Fibroblast of upper back skin (primary cell): ENCODE measurements around the gene ZACN.
A peak's percentile ranks its signal among the peaks of the same experiment; 100 is the strongest.
"Not testable (repeated sequence)": the region's sequence is repeated elsewhere in the genome, so short reads cannot be mapped to it uniquely, and the experiment has no call there.

Source experiments
- DNase-seq: peaks from one replicate; pipeline ENCODE4 v3.0.0-alpha.2; 2013

The ZACN gene

DNA sequence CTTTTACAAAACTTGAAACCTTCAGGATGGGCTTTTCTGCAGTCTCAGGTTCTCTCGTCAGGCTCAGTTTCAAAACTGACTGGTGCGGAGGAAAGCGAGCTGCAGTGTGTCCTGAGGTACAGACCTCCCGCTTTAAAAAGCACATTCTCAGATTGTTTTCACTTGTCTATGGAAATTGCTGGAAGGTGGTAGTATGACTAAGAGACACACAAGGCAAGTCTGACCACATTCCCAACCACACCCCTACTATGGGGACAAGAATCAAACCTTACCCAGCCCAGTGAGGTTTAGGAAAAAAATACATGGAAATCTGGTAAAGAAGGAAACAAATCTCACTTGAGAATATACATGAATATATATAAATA, 24.9 kb upstream of the ZACN start:
- no peak for DNase-seq

DNA sequence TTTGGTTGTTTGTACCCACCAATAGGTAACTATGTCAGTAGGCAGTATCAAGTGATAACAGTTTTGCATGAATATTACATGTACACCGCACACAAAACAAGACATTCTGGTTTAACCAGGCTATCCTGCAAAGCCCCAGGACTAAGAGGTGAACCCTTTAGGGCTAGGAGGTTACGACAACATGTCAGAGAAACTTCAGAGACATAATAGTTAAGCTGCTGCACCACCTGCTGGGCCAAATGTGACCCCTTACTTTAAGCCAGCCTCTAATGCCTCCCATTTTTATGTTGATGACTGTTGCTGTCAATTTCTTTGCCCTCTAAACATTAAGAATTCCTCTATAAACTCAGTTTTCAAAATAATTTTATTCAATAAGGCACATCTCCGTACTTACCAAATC, 22.1 kb upstream of the ZACN start:
- no peak for DNase-seq

DNA sequence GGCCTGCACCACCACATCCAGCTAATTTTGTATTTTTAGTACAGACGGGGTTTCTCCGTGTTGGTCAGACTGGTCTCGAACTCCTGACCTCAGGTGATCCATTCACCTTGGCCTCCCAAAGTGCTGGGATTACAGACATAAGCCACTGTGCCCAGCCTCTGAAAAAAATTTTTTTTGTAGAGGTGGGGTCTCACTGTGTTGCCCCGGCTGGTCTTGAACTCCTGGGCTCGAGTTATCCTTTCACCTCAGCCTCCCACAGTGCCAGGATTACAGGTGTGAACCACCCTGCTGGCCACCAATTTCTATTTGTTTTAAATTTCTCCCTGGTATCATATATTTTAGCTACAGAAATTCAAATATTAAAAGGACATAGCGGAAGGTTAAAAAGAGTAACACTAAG, 20.7 kb upstream of the ZACN start:
- not testable (repeated sequence) for DNase-seq

DNA sequence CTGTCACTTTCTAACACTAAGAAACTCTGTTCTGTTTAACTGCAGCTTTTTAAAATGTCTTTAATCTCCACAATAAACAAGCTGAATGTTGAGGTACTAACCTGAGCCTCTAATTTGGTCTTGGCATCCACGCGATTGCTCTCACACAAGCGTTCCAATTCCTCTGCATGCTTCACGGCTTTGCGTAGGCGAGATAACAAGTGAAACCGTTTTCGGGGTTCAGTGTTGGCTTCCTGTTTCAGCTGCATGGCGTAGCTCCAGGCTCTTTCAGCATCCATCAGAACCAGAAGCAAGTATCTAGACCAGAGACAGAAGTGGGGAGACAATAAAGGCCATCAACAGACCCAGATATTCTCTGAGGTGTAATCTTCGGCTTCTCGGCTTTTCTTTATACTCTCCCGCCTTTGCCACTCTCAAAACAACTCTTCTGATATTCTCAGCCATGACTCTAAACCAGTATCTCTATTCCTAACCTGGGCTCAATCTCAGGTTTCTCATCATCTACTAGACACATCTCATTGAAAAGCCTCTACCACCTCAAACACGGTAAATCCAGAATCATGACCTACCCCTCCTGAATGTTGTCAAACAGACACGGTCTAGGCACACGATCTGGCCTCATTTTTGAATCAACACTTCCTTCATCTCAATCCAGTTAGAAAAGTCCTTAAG, 15.0 kb upstream of the ZACN start:
- DNase-seq: no peak

DNA sequence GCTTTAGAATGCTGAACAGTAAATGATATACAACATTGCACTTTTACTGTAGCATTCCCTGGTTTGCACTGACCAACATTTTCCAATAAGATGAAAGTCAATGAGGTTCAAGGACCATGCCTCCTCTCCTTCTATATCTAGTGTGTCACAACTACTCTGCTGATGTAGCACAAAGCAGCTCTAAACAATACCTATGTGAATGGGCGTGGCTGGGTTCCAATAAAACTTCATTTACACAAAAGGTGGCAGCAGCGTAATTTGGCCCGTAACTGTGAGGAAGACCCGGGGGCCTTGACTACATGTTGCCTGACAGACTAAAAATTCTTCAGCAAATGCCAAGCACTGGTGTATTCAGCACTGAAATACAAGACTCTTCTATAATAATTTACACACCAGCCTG, 13.2 kb upstream of the ZACN start:
- DNase-seq: no peak

DNA sequence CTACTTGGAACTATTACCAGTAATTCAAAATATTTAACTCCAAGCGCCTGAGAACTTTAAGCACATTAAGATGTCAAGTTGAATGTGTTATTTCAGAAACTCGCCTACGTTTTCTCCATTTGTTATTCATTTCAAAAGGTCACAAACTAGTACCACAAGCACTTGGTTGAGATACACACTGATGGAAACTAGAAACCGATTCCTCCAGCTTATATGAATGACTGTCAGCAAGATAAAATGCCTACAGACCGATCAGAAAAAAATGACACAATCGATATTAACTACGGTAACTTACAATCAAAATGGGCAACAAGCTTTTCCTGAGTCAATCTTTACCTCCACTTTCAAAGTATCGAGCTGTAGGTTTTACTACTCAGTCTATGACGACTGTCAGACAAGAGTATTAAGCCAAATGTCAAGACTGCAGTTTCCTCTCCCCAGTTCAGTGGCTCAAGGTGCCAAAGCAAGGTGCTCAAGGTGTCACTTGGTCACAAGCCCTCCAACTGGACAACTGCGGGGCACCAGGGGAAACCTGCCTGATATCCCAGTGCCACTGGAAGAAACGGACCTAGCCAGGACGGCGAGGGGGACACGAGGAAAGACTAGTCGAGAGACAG, 7.3 kb upstream of the ZACN start:
- no peak for DNase-seq

DNA sequence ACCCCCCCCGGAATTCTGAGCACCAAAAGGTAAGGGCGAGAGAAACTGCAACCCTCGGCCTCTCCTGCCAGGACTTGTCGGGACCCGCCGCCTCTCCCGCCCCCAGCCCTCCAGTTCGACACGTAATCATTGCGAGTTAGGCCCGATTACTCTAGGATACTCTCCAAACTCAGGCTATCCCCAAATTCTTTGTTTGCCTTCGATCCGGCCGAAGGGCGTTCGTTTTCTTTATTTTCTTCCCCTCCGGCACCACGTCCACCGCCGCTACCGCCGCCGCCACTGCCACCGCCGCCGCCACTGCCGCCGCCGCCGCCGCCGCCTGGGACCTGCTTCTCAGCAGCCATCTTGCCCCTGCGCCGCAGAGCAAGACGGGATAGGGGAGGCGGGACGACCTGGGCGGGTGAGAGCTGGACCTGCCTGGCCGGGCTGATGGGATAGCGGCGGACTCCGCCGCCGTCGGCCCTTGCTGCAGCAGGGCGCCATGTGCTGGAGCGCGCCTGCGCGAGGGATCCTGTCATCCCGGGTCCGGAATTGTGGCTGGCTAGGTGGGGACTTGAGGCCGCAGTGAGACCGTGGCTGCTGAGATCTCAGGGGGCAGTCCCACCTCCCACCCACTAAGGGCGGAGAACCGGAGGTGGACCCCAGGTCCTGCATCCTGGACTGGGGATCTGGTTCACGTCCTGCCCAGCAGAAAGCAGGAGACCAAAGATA, 6.7 kb upstream of the ZACN start, which contains the start of gene SRP68:
Gene SRP68, minus strand, starts transcription at position 370 of the 711 bp plus-strand sequence. Its CDS starts 26 bp downstream, at position 344.
- DNase-seq: peak; percentile 90

DNA sequence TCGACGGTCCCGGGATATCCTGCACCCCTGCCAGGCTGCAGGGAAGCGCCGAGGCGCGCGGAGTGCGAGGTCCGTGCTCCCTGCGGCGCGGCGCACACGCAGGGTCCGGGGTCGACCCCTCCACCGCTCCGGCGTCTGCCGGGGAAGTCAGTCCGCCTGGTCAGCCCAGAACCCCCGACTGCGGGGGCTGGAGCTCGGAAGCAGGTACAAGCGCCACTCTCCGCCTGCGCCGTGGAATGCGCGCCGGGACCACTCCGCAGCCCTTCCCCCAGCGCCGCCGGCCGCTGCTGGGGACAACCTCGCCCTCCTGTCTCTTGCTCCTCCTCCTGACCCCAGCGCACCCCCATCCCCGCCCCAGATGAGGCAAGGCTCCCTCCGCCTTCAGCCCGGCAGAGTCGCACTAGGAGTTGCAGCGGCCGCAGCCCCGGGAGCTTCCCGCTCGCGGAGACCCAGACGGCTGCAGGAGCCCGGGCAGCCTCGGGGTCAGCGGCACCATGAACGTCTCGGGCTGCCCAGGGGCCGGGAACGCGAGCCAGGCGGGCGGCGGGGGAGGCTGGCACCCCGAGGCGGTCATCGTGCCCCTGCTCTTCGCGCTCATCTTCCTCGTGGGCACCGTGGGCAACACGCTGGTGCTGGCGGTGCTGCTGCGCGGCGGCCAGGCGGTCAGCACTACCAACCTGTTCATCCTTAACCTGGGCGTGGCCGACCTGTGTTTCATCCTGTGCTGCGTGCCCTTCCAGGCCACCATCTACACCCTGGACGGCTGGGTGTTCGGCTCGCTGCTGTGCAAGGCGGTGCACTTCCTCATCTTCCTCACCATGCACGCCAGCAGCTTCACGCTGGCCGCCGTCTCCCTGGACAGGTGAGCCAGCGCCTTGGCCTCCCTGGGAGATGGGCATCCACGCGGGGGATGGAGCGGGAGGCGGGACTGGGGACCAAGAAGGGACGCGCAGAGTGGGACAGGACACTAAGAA, 4.3 kb upstream of the ZACN start, which contains the start of gene GALR2:
Gene GALR2, plus strand, starts transcription at position 392 of the 974 bp plus-strand sequence. Its CDS starts 103 bp downstream, at position 495.
- DNase-seq: no peak

DNA sequence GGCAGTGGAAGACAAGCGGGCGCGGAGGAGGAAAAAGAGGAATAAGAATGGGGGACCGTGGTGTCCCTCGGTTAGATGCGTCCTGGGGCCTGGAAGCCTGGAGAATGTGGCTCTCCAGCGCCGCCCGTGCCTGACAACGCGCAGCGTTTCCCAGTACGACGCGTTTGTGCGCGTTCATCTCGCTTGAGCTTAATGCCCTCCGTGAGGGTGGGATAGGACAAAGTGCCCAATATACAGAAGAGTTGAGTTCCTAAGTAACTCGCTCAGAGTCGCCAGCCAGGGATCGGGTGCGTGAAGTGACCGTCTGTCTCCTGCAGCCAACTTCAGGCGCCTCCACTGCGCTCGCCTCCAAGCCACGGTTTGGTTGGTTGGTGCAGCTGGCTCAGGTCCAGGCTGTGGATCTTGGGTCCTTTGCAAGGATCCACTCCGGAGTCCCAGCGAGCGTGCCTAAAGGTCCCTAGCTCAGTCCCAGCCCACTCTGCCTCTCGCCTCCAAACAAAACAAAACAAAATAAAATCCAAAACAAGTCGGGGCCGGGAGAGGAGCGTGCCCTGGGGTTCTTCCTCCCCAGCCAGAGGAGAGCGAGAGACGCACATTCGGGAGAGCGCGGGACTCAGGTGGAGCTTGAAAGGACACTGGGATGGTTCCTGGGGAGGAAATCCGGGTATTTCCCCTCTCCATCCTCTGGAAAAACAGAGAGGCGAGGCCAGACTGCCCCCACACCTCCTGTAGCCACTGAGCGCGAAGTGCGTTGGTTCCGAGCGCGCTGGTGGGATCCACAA, 3.4 kb upstream of the ZACN start:
- no peak for DNase-seq

DNA sequence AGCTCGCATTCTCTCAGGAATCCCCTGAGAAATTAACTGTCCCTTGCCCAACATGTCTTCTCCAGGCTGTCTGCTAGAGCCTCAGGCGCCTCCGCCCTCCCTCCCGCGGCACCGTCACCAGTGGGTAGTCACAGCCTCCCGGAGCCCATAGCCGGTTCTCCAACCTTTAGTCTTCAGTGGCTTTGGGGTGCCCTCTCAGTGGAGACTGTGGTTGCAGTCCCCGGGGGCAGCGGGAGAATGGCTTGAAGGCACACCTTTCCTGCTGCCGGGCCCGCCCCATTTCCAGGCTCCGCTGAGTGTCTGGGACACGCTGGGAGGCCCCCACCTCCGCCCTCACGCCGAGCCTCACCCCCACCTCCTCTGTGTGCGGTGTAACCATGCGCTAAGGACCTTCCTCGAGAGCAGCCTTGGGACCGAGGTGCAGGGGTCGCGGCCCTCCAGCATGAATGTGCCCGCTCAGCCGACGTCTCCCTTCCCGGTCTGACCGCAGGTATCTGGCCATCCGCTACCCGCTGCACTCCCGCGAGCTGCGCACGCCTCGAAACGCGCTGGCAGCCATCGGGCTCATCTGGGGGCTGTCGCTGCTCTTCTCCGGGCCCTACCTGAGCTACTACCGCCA, 2.7 kb upstream of the ZACN start:
- DNase-seq: no peak

DNA sequence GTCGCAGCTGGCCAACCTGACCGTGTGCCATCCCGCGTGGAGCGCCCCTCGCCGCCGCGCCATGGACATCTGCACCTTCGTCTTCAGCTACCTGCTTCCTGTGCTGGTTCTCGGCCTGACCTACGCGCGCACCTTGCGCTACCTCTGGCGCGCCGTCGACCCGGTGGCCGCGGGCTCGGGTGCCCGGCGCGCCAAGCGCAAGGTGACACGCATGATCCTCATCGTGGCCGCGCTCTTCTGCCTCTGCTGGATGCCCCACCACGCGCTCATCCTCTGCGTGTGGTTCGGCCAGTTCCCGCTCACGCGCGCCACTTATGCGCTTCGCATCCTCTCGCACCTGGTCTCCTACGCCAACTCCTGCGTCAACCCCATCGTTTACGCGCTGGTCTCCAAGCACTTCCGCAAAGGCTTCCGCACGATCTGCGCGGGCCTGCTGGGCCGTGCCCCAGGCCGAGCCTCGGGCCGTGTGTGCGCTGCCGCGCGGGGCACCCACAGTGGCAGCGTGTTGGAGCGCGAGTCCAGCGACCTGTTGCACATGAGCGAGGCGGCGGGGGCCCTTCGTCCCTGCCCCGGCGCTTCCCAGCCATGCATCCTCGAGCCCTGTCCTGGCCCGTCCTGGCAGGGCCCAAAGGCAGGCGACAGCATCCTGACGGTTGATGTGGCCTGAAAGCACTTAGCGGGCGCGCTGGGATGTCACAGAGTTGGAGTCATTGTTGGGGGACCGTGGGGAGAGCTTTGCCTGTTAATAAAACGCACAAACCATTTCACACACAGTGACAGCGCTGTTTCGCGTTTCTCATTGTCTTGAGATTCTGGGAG, 2.0 kb upstream of the ZACN start:
- DNase-seq: no peak

DNA sequence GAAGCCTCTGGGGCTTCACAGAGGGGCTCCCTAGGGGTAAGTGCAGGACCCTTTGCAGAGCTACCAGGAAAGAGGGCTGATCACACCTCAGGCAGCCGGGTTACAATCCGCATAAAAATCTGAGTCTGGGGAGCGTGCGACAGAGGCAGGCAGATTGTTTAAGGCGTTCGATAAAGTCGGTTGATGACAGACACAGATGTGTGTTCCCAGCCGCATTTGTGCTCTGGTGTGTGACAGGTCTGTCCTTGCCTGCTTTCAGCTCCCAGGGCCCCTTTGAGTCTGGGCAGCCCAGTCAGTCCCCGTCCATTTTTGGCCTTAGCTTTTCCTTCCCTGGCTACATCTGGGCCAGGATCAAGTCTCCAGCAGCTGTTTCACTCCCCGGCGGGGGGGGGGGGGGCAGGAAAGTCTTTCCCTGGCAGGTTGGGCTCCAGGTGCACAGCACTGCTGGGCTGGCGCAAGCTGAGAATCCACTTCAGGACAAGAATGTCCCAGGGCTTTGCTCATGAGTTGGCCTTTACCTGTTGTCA, 1.3 kb upstream of the ZACN start:
- DNase-seq: no peak

DNA sequence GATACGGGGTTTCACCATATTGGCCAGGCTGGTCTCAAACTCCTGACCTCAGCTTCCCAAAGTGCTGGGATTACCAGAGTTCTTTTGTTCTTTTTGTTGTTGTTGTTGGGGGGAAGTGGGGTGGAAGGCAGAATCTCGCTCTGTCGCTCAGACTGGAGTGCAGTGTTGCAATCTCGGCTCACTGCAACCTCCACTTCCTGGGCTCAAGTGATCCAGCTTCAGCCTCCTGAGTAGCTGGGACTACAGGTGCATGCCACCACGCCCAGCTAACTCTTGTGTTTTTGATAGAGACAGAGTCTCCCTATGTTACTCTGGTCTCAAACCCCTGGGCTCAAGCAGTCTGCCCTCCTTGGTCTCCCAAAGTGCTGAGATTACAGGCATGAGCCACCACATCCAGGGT, 612 bp upstream of the ZACN start:
- DNase-seq: not testable (repeated sequence)

DNA sequence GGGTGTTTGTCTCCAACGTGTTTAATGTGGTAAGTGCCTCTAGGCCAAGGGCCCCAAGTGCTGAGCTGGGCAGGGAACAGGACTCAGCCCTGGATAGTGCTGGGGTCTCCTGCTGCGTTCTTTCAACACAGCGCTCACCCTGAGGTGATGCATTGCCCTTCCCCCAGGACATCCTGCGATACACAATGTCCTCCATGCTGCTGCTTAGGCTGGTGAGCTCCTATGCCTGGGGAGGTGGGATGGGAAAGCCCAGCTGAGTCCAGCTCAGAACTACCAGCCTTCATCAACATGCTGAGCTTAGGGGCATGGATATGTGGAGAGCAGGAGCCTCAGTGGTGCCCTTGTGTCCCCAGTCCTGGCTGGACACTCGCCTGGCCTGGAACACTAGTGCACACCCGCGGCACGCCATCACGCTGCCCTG, 563 bp downstream of the ZACN start:
- DNase-seq: no peak

DNA sequence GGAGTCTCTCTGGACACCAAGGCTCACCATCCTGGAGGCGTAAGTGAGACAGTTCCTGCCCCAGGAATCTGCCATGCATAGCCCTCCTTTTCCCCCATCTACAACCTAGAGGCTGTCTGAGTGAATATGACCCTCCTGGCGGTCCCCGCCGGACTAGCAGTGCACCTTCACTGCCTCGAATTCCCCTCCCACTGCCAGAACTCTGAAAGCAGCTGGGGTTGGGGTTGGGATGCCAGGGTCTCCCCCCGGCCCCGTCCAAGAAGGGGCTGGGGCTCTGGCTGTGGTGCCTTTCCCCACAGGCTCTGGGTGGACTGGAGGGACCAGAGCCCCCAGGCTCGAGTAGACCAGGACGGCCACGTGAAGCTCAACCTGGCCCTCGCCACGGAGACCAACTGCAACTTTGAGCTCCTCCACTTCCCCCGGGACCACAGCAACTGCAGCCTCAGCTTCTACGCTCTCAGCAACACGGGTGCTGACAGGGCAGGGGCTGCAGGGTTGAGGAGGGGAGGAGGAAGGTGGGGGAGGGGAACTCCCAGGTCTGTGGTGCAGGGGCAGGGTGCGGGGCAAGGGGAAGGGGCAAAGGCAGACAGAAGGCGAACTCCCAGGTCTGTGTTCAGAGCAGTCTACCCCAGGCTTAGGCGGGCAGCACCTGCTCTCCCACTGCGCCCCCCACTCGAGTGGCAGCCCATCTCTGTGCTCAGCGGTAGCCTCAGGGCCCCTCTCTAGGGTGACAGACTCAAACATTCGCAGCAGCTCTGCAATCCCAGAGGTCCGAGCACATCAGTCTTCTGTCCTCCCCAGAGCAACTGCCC, 1.2 kb downstream of the ZACN start:
- DNase-seq: no peak

DNA sequence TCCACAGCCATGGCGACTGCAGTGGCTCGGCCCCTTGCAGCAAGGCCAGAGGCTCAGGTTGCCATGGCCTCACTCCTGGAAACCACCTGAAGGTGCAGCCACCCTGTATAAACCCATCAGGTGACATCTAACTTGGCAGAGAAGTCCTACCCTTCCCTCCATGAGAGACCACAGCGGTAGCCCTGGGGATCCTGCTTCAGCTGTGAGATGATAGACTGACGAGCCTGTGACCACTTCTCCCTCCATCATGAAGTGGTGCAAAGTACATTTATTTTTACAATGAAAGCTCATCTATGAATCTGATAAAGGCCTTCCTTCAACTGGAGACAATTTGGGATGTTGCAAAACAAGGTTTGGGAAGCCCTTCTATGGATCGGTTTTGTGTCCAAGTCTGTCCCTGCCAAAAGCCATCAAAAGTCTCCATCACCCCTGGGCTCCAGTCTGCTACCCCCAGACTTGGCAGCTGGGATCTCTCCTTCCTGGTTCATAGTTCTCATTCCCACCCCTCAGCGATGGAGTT, 1.8 kb downstream of the ZACN start:
- DNase-seq: no peak

DNA sequence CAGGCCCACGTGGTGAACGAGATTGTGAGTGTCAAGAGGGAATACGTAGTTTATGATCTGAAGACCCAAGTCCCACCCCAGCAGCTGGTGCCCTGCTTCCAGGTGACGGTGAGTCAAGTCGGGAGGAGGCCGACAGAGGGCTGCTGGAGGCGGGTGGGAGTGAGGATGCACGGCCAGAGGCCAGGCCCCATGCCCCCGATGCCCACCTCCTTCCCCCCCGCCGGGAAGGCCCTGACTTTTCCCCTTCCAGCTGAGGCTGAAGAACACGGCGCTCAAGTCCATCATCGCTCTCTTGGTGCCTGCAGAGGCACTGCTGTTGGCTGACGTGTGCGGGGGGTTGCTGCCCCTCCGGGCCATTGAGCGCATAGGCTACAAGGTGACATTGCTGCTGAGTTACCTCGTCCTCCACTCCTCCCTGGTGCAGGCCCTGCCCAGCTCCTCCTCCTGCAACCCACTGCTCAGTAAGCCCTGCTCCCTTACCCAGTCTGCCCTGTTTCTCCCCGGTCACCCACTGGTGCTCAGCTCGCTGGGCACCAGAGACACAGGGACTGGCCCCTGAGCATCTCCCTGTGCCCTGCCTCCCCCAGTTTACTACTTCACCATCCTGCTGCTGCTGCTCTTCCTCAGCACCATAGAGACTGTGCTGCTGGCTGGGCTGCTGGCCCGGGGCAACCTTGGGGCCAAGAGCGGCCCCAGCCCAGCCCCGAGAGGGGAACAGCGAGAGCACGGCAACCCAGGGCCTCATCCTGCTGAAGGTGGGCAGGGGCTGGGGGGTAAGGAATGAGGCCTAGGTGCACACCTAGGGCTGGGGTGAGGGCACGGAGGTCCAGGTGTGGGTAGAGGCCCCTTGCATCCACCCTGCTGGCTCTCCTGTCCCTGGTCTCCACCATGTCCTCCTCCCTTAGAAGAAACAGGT, 2.6 kb downstream of the ZACN start:
- no peak for DNase-seq
